ENCODE data around the gene PPM1E.

- TF ChIP-seq CTCF (IDR thresholded peaks at IDR 0.05) (no peak), POLR2A (IDR thresholded peaks at IDR 0.05) (no peak)
Measured at GRCh38 chr17:58966208-58966607, 210.6 kb downstream of the PPM1E start.

Measured in esophagus squamous epithelium (tissue), 4 donors.